NCI-H510A (cell line): ENCODE results near the gene CDK11A.
"Not testable (repeated sequence)": the region's sequence is repeated elsewhere in the genome, so short reads cannot be mapped to it uniquely, and the experiment has no call there.

Experiments used
- DNase-seq: peaks from one replicate; lab custom pipeline; 2025; lab: John Stamatoyannopoulos, UW

CDK11A gene

GRCh38 chr1:1721201-1721600 is 3.0 kb downstream of the CDK11A start:
- no peak for DNase-seq

GRCh38 chr1:1715109-1715883 is 8.9 kb downstream of the CDK11A start:
- DNase-seq, result not testable (repeated sequence)

DNA sequence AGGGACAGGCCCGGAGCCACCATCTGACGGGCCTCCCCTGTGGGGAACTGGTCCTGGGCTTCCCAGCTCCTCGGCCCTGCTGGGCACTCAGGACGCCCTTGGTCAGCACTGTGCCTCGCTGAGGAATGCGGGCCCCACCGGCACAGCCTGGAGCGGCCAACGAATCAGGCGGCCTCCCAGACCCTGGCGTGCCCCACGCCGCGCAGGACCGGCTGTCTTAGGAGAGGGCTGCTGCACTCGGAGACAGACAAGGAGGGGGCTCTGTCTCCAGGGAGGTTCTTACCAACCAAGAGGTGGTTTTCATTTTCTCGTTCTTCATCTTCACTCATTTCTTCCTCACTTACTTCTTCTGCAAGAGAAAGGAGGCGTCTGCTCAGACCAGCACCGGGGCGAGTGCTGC is 16.3 kb downstream of the CDK11A start:
- DNase-seq, result not testable (repeated sequence)

- not testable (repeated sequence) for DNase-seq
Measured at GRCh38 chr1:1707241-1707640, 16.9 kb downstream of the CDK11A start.

DNA sequence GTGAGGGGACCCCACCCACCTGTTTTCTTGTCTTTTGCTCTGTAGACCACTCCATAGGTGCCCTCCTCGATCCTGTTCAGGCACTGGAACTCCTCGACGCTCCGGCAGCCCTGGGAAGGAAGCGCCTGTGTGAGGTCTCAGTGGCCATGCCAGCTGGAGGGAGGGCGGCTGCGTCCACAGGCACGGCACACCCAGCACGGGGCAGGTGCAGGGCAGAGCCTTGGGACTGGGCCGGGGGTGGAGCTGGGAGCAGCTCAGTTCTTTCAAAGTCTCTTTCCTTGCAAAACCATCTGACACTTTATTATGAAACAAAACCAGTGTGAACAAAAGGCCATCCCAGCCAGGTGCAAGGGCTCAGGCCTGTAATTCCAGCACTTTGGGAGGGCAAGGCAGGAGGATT is 18.5 kb downstream of the CDK11A start:
- not testable (repeated sequence) for DNase-seq

- not testable (repeated sequence) for DNase-seq
Measured at GRCh38 chr1:1704284-1704957, 19.7 kb downstream of the CDK11A start.

DNA sequence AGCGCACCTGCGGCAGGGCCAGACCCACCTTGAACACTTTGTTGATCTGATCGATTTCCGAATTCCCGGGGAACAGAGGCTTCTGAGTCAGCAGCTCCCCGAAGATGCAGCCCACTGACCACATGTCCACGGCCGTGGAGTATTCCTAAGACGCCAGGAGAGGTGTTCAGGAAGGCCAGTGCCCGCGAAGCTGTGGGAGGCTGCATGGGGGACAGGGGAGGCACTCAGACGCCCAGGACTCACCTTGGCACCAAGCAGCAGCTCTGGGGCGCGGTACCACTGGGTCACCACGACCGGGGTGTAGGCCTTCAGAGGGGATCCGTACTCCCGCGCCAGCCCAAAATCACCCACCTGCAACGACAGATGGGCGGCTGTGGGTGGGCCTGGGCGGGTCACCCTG is 20.4 kb downstream of the CDK11A start:
- DNase-seq, result no peak

DNA sequence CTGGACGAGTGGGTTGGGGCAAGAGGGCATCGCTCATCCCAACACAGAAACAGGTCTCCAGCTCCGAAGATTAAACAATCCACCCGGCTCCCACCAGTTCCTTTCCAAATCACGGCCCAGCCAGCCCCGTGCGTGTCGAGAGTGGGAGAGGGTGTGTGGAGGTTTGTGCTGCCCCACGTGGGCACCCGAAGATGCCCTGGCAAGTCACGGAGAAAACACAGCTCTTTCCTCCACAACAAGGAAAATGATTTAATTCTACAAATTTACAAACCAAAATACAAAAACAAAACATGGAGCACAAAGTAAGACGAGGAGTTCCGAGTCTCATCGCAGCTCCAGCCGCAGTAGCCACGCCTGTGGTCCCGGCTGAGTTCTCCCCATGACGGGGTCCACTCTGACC is 21.7 kb downstream of the CDK11A start:
- not testable (repeated sequence) for DNase-seq

- not testable (repeated sequence) for DNase-seq
Measured at GRCh38 chr1:1700557-1700956, 23.6 kb downstream of the CDK11A start.

DNA sequence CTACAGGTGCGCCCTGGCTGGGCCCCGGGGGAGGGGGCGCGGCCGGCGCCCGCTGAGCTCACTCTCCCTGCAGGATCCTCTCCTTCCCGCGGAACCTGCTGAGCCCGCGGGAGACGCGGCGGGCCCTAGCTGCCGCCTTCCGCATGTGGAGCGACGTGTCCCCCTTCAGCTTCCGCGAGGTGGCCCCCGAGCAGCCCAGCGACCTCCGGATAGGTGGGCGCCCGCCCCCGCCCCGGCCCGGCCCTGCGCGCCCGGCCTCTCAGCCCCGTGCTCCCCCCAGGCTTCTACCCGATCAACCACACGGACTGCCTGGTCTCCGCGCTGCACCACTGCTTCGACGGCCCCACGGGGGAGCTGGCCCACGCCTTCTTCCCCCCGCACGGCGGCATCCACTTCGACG is 24.1 kb downstream of the CDK11A start:
- DNase-seq, result not testable (repeated sequence)

DNA sequence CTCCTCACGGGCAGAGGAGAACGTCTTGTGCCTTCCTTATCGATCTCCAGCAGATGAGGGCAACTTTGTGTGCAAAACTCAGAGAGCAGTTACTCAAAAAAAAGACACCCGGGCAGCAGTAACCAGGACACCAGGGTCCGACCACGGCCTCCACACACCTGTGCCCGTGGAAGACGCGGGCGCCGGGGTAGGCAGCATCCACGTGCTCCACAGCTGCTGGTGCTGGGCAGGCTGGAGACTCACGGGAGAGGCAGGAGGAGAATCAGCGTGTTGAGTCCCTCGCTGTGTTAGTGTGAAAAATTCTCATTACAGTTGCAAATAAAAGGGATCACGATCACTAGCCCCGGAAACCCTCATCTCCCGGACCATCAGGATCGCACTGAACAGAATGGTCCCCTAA is 25.1 kb downstream of the CDK11A start:
- DNase-seq, result not testable (repeated sequence)

GRCh38 chr1:1697358-1698183 is 26.6 kb downstream of the CDK11A start:
- DNase-seq, result not testable (repeated sequence)

GRCh38 chr1:1696431-1697357 is 27.5 kb downstream of the CDK11A start:
- not testable (repeated sequence) for DNase-seq

DNA sequence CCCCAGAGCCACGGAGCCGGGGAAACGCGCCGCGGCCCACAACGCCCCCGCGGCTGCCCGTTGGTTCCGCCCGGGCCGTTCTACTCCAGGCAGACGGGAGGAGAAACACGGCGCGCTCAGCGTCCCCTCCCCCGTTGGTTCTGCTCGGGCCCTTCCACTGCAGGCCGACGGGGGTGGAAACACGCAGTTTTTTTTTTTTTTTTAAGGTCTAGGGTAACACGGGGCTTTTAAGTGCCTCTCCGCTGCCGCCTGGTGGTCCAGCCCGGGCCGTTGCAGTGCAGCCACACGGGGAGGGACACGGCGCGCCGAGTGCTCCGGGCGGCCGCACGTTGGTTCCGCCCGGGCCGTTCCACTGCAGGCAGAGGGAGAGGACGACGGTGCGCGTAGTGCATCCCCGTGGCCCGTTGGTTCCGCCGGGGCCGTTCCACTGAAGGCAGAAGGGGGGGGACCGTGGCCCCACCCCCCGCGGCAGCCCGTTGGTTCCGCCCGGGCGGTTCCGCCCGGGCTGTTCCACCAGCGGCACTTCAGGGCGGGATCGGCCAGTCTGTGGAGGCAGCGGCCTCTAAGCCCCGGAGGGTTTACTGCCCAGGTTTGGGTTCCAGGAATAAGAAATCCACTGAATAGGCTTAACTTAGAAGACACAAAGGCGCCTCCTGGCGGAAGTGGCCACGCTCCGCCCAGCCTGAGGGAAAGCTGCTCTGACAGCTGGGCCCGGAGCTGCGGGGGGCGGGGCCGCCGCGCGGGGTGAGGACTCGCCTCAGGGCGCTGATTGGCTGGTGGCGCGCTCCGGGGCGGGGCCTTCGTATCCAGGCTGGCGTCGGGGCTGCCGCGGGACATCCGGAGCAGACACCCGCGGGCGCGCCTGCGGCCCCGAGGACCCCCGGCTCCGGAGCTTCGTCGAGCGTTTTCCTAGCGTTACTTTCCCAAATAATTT is 31.2 kb downstream of the CDK11A start, which contains the start of gene SLC35E2B:
SLC35E2B (minus strand) TSS at position 82 of the 934 bp plus-strand sequence. CDS start 16,096 bp downstream, outside the sequence.
- peak; percentile 99 for DNase-seq

GRCh38 chr1:1692324-1692713 is 31.8 kb downstream of the CDK11A start:
- DNase-seq, result peak; percentile 94

GRCh38 chr1:1691443-1691842 is 32.7 kb downstream of the CDK11A start:
- DNase-seq, result not testable (repeated sequence)

DNA sequence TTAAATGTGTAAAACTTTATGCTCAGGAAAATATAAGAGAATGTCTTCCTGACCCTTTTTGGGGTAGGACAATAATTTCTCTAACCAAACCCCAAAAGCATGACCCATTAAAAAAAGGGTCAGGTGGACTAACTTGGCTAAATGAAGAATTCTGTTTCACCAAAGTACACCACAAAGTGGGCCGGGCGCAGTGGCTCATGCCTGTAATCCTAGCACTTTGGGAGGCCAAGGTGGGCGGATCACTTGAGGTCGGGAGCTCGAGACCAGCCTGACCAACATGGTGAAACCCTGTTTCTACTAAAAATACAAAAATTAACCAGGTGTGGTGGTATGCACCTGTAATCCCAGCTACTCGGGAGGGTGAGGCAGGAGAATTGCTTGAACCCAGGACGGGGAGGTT is 34.6 kb downstream of the CDK11A start:
- not testable (repeated sequence) for DNase-seq

DNA sequence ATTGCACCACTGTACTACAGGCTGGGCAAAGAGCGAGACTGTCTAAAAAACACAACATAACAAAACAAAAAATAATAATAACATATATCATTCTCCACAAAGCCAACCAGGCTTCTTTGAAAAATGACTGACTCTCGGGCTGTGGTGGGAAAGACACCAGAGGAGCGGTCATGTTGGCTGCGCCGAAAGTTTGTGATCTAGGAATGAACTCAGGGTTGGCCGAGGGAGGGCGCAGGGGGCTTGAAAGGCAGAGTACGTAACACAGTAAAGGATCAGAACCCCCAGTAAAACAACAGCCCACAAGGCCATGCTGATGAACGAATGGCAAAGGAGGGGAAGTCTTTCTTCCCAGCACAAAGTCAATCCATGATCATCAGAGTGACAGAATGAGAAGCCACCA is 36.3 kb downstream of the CDK11A start:
- no peak for DNase-seq

GRCh38 chr1:1684031-1684681 is 40.0 kb downstream of the CDK11A start:
- DNase-seq, result no peak
